ENCODE measurements around the gene MEOX2. TPM values are rescaled to one million over a fixed set of nuclear protein-coding genes. Genes with fewer than 3 reads are reported as not detected.

The MEOX2 gene
- total RNA-seq, 6 experiments from 2014 or later: 0.14 to 0.54 (median 0.33) TPM; not detected in 1

- TF ChIP-seq CTCF (IDR thresholded peaks at IDR 0.05) (no peak), POLR2A (IDR thresholded peaks at IDR 0.05) (no peak)
- no peak overlapping the region for H3K27ac ChIP-seq
- no peaks in the 10 kb centered on the region for H3K4me1 ChIP-seq
- H3K36me3 ChIP-seq: no peaks in the 10 kb centered on the region
- no peaks in the 10 kb centered on the region for H3K27me3 ChIP-seq
- no peak for DNase-seq
- intact Hi-C loops (cut with DNase I): no loop called here
- no peaks in the 10 kb centered on the region for H3K9me3 ChIP-seq
- H3K4me3 ChIP-seq: no peak overlapping the region
- ATAC-seq: no peak
Measured at GRCh38 chr7:15674586-15674985, 11.9 kb downstream of the MEOX2 start.

GRCh38 chr7:15669443-15670090 is 16.9 kb downstream of the MEOX2 start:
- Histone ChIP-seq H3K4me3 (no peak overlapping the region), H3K36me3 (no peaks in the 10 kb centered on the region), H3K27ac (no peak overlapping the region), H3K9me3 (no peaks in the 10 kb centered on the region), H3K27me3 (no peaks in the 10 kb centered on the region), H3K4me1 (no peaks in the 10 kb centered on the region)
- intact Hi-C loops (cut with DNase I): no loop called here
- ATAC-seq (no peak), DNase-seq (no peak)
- no peak for TF ChIP-seq CTCF (IDR thresholded peaks at IDR 0.05)
- TF ChIP-seq POLR2A (IDR thresholded peaks at IDR 0.05): no peak
- 90% methylated on average over 10 of the region's 10 CpGs for WGBS (ENCODE audit: insufficient coverage, low coverage, low lambda C conversion rate, missing lambda C conversion rate)

GRCh38 chr7:15667991-15668390 is 18.5 kb downstream of the MEOX2 start:
- no peaks in the 10 kb centered on the region for H3K27me3 ChIP-seq
- no peak overlapping the region for H3K4me3 ChIP-seq
- TF ChIP-seq CTCF (IDR thresholded peaks at IDR 0.05) (no peak), POLR2A (IDR thresholded peaks at IDR 0.05) (no peak)
- WGBS (ENCODE audit: insufficient coverage, low coverage, low lambda C conversion rate, missing lambda C conversion rate): 82% methylated on average over 5 of the region's 5 CpGs
- DNase-seq (no peak), ATAC-seq (no peak)
- intact Hi-C loops (cut with DNase I): no loop called here
- no peaks in the 10 kb centered on the region for H3K36me3 ChIP-seq
- H3K9me3 ChIP-seq: no peaks in the 10 kb centered on the region
- H3K4me1 ChIP-seq: no peaks in the 10 kb centered on the region
- H3K27ac ChIP-seq: no peak overlapping the region

- ATAC-seq: no peak
- no peaks in the 10 kb centered on the region for H3K4me1 ChIP-seq
- no peak for TF ChIP-seq CTCF (IDR thresholded peaks at IDR 0.05)
- no peak for TF ChIP-seq POLR2A (IDR thresholded peaks at IDR 0.05)
- H3K4me3 ChIP-seq: no peak overlapping the region
- no peaks in the 10 kb centered on the region for H3K36me3 ChIP-seq
- no peaks in the 10 kb centered on the region for H3K27me3 ChIP-seq
- no peak overlapping the region for H3K27ac ChIP-seq
- H3K9me3 ChIP-seq: no peaks in the 10 kb centered on the region
- WGBS (ENCODE audit: insufficient coverage, low coverage, low lambda C conversion rate, missing lambda C conversion rate): 71% methylated on average over 1 of the region's 1 CpG
- intact Hi-C loops (cut with DNase I): no loop called here
- no peak for DNase-seq
Measured at GRCh38 chr7:15662451-15662850, 24.0 kb downstream of the MEOX2 start.

GRCh38 chr7:15658247-15658646 is 28.2 kb downstream of the MEOX2 start:
- Histone ChIP-seq H3K27me3 (no peaks in the 10 kb centered on the region), H3K27ac (no peak overlapping the region), H3K36me3 (no peaks in the 10 kb centered on the region), H3K9me3 (no peaks in the 10 kb centered on the region), H3K4me3 (no peak overlapping the region), H3K4me1 (no peaks in the 10 kb centered on the region)
- whole genome bisulfite sequencing (ENCODE audit: insufficient coverage, low coverage, low lambda C conversion rate, missing lambda C conversion rate): 46% methylated on average over 3 of the region's 3 CpGs
- no peak for ATAC-seq
- intact Hi-C loops (cut with DNase I): no loop called here
- TF ChIP-seq POLR2A (IDR thresholded peaks at IDR 0.05) (no peak), CTCF (IDR thresholded peaks at IDR 0.05) (no peak)
- no peak for DNase-seq

Data from right lobe of liver (tissue), 6 donors.